OCI-LY3 (cell line): ENCODE results near the gene PMEL.
"Not testable (repeated sequence)": the region's sequence is repeated elsewhere in the genome, so short reads cannot be mapped to it uniquely, and the experiment has no call there.

ENCODE experiments used
- H2AFZ ChIP-seq: fragments of 200-600, 300-600 bp; shearing (Covaris generic); 2 replicates; pipeline ENCODE4 v1.6.0; 2014; ENCODE audit warnings: antibody characterized with exemption, low read depth, low read length
- H3K27ac ChIP-seq: fragments of 200-600, 300-600 bp; sonication (generic); 2 replicates; pipeline ENCODE4 v1.5.1; 2014; ENCODE audit warnings: mild to moderate bottlenecking, low read length, moderate library complexity, mixed read lengths
- H3K27me3 ChIP-seq: fragments of 200-600, 300-600 bp; sonication (generic); 2 replicates; pipeline ENCODE4 v1.6.1; 2014; ENCODE audit warnings: low read depth, low read length, mixed read lengths
- H3K36me3 ChIP-seq: fragments of 200-600, 300-600 bp; sonication (generic); replicated peaks from 2 replicates; pipeline ENCODE3; 2014; ENCODE audit warnings: low read depth, low read length, mixed read lengths
- H3K4me1 ChIP-seq: fragments of 300-600, 200-600 bp; sonication (generic); 2 replicates; pipeline ENCODE4 v1.6.1; 2014; ENCODE audit warnings: low read length, mixed read lengths
- H3K4me2 ChIP-seq: fragments of 200-600, 300-600 bp; sonication (generic); 2 replicates; pipeline ENCODE4 v1.6.1; 2014; ENCODE audit warnings: low read length, mixed read lengths
- H3K4me3 ChIP-seq: fragments of 300-600, 200-600 bp; sonication (generic); 2 replicates; pipeline ENCODE4 v1.5.1; 2014; ENCODE audit warnings: antibody characterized with exemption, mild to moderate bottlenecking, low read length, moderate library complexity
- H3K79me2 ChIP-seq: fragments of 300-600, 200-600 bp; shearing (Covaris generic); 2 replicates; pipeline ENCODE4 v1.6.1; 2014; ENCODE audit warnings: mild to moderate bottlenecking, low read length, mixed read lengths
- H3K9ac ChIP-seq: fragments of 300-600, 200-600 bp; shearing (Covaris generic); 2 replicates; pipeline ENCODE4 v1.6.0; 2014; ENCODE audit warnings: mild to moderate bottlenecking, low read length, moderate library complexity
- H3K9me3 ChIP-seq: fragments of 200-600, 300-600 bp; shearing (Covaris generic); 2 replicates; pipeline ENCODE4 v1.6.1; 2014; ENCODE audit warnings: low read length, mixed read lengths; ENCODE audit not compliant: insufficient read depth
- H4K20me1 ChIP-seq: fragments of 200-600, 300-600 bp; sonication (generic); 2 replicates; pipeline ENCODE4 v1.6.1; 2016; ENCODE audit warnings: low read length, mixed read lengths; ENCODE audit not compliant: insufficient read depth
- EZH2phosphoT487 ChIP-seq: fragments of 200-600 bp; shearing (Covaris generic); IDR thresholded peaks from 2 replicates; pipeline ENCODE4 v1.6.1; 2018; ENCODE audit warnings: antibody characterized with exemption, mixed run types, low read depth
- TF ChIP-seq, protein P1 (sequence below): fragments of 200-600, 300-600 bp; sonication (generic); IDR thresholded peaks from 2 replicates; pipeline ENCODE4 v1.5.1; 2014; ENCODE audit warnings: antibody characterized with exemption, low read length, low read depth

Gene PMEL

DNA sequence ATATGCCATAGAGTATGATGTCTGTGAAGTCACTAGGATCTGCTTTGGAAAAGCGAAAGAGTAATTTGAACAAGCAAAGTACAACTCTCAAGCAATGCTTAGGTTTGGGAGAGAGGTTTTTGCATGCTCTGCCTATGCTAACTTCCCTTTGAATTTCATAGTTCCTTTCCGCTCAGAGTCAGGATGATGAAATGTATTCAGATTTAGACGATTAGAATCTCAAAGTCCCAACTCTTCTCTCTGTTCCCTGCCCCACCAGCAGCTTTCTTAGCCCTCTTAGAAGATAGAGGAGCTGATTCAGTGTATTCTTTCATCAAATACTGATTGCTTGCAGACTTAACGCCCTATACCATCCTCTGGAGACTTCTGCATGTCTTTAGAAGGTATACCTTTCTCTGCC is 19.5 kb upstream of the PMEL start:
- H3K4me3 ChIP-seq = no peak overlapping the region
- H3K27ac ChIP-seq = peak overlapping the region; percentile 22; the same call in 1 of the 2 replicates
- no peaks in the 10 kb centered on the region for H3K27me3 ChIP-seq
- peaks cover 25% of the 10 kb centered on the region for H3K4me1 ChIP-seq
- no peak overlapping the region for H3K4me2 ChIP-seq
- peaks cover 9% of the 10 kb centered on the region for H3K36me3 ChIP-seq
- H3K9me3 ChIP-seq = no peaks in the 10 kb centered on the region
- no peak overlapping the region for H2AFZ ChIP-seq
- TF ChIP-seq, protein P1, sequence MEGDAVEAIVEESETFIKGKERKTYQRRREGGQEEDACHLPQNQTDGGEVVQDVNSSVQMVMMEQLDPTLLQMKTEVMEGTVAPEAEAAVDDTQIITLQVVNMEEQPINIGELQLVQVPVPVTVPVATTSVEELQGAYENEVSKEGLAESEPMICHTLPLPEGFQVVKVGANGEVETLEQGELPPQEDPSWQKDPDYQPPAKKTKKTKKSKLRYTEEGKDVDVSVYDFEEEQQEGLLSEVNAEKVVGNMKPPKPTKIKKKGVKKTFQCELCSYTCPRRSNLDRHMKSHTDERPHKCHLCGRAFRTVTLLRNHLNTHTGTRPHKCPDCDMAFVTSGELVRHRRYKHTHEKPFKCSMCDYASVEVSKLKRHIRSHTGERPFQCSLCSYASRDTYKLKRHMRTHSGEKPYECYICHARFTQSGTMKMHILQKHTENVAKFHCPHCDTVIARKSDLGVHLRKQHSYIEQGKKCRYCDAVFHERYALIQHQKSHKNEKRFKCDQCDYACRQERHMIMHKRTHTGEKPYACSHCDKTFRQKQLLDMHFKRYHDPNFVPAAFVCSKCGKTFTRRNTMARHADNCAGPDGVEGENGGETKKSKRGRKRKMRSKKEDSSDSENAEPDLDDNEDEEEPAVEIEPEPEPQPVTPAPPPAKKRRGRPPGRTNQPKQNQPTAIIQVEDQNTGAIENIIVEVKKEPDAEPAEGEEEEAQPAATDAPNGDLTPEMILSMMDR = no peak
- TF ChIP-seq EZH2phosphoT487 = no peak
- no peak overlapping the region for H3K9ac ChIP-seq
- H4K20me1 ChIP-seq = no peaks in the 10 kb centered on the region
- no peaks in the 10 kb centered on the region for H3K79me2 ChIP-seq

DNA sequence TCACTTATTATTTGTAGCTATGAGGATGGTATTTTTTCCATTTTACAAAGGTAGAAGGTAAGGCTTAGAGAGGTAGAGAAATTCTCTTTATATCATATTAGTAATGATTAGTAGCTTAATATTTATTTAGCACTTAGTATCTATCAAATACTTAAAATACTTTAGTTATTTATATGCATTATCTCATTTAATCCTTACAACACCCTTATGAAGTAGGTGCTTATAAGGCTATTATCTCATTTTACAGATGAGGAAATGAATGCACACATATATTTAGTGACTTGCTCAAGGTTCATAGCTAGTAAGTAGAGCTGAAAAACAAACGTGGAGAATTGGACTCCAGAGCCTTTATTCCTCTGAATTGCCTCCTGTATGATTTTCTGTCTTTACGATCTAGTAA is 19.0 kb upstream of the PMEL start:
- H3K4me3 ChIP-seq = no peak overlapping the region
- H3K36me3 ChIP-seq = peaks cover 8% of the 10 kb centered on the region
- no peaks in the 10 kb centered on the region for H3K9me3 ChIP-seq
- no peak overlapping the region for H3K4me2 ChIP-seq
- TF ChIP-seq EZH2phosphoT487 = no peak
- TF ChIP-seq, protein P1 = no peak
- no peak overlapping the region for H3K27ac ChIP-seq
- no peaks in the 10 kb centered on the region for H3K79me2 ChIP-seq
- H3K9ac ChIP-seq = no peak overlapping the region
- no peaks in the 10 kb centered on the region for H4K20me1 ChIP-seq
- no peaks in the 10 kb centered on the region for H3K27me3 ChIP-seq
- H2AFZ ChIP-seq = no peak overlapping the region
- H3K4me1 ChIP-seq = peaks cover 25% of the 10 kb centered on the region

DNA sequence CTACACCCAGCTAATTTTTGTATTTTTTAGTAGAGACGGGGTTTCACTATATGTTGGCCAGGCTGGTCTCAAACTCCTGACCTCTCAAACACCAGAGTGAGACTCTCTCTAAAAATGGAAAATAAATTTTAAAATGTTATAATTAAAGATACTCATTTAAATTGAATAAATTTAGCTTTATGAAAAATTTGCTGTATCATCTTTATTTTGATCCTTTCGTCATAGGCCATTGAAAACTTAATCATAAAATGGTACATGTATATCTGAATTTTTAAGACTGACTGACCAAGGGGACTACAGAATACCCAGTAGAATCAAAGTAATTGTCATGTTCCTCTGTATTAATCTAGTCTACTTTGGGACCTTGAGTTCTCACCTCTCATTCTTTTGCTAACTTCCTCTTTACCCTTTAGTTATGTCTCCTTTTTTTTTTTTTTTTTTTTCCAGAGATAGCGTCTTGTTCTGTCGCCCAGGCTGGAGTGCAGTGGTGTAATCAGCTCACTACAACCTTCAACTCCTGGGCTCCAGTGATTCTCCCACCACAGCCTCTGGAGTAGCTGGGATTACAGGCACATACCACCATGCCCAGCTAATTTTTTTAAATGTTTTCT is 17.5 kb upstream of the PMEL start:
- Histone ChIP-seq H3K27ac (no peak overlapping the region), H2AFZ (no peak overlapping the region)

DNA sequence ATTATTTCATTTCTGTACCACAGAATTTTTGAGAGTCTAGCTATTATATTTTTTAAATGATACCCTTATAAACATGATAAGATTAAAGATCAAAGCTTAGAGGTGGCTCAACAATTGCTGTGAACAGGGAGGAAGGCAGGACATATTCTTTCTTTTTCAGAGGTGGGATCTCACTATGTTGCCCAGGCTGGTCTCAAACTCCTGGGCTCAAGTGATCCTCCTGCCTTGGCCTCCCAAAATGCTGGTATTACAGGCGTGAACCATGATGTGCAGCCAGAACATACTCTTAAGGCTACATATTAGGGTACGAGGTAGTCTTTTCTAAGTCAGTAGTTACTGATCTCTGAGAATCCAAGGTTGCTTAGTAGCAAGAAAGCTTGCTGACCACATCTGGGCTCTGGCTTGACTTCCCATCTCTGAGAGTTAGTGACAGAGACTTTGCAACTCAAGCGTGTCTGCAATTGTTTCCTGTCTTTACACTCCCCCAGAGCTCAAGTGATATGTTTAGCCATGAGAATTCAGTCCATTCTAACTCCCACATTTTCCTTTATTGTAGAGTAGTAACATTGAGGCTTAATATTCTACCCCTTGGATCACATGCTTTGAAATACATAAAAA is 16.6 kb upstream of the PMEL start:
- no peaks in the 10 kb centered on the region for H4K20me1 ChIP-seq
- TF ChIP-seq, protein P1 = no peak
- TF ChIP-seq EZH2phosphoT487 = no peak

More for the DNA sequence above, 17.5 kb upstream of the PMEL start:
- no peaks in the 10 kb centered on the region for H3K79me2 ChIP-seq
- H3K4me2 ChIP-seq = no peak overlapping the region
- peaks cover 3% of the 10 kb centered on the region for H3K36me3 ChIP-seq
- no peaks in the 10 kb centered on the region for H3K27me3 ChIP-seq
- peaks cover 25% of the 10 kb centered on the region for H3K4me1 ChIP-seq
- no peaks in the 10 kb centered on the region for H3K9me3 ChIP-seq
- no peak overlapping the region for H3K4me3 ChIP-seq
- TF ChIP-seq EZH2phosphoT487 = no peak
- TF ChIP-seq, protein P1 = no peak
- no peaks in the 10 kb centered on the region for H4K20me1 ChIP-seq
- H3K9ac ChIP-seq = no peak overlapping the region

DNA sequence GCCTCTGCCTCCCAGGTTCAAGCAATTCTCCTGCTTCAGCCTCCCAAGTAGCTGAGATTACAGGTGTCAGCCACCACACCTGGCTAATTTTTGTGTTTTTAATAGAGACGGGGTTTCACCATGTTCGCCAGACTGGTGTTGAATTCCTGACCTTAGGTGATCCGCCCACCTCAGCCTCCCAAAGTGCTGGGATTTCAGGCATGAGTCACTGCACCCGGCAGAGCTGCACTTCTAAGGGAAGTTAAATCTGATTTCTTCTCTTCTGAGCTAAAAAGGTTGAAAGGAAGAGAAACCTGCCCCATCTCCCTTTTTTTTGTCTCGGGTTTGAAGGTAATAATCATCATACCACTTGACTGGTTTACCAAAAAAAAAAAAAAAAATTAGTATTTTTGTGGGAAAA is 16.0 kb upstream of the PMEL start:
- not testable (repeated sequence) for H3K27me3 ChIP-seq, H3K36me3 ChIP-seq, H3K9ac ChIP-seq, H3K4me3 ChIP-seq, H4K20me1 ChIP-seq, H2AFZ ChIP-seq, H3K79me2 ChIP-seq, H3K27ac ChIP-seq, H3K9me3 ChIP-seq, H3K4me2 ChIP-seq
- peaks cover 20% of the 10 kb centered on the region for H3K4me1 ChIP-seq

More for the DNA sequence above, 16.6 kb upstream of the PMEL start:
- no peak overlapping the region for H2AFZ ChIP-seq
- no peak overlapping the region for H3K27ac ChIP-seq
- no peaks in the 10 kb centered on the region for H3K9me3 ChIP-seq
- H3K4me1 ChIP-seq = peaks cover 25% of the 10 kb centered on the region
- H3K9ac ChIP-seq = no peak overlapping the region
- H3K4me2 ChIP-seq = no peak overlapping the region
- H3K36me3 ChIP-seq = peaks cover 5% of the 10 kb centered on the region
- no peak overlapping the region for H3K4me3 ChIP-seq
- no peaks in the 10 kb centered on the region for H3K79me2 ChIP-seq
- no peaks in the 10 kb centered on the region for H3K27me3 ChIP-seq
